OCI-LY3 (cell line): Measurements from ENCODE around the gene CAP2.
"Not testable (repeated sequence)": the region's sequence is repeated elsewhere in the genome, so short reads cannot be mapped to it uniquely, and the experiment has no call there.

Experiments used
- H2AFZ ChIP-seq: fragments of 200-600, 300-600 bp; shearing (Covaris generic); 2 replicates; pipeline ENCODE4 v1.6.0; 2014; ENCODE audit warnings: antibody characterized with exemption, low read depth, low read length
- H3K27ac ChIP-seq: fragments of 200-600, 300-600 bp; sonication (generic); 2 replicates; pipeline ENCODE4 v1.5.1; 2014; ENCODE audit warnings: mild to moderate bottlenecking, low read length, moderate library complexity, mixed read lengths
- H3K27me3 ChIP-seq: fragments of 200-600, 300-600 bp; sonication (generic); 2 replicates; pipeline ENCODE4 v1.6.1; 2014; ENCODE audit warnings: low read depth, low read length, mixed read lengths
- H3K36me3 ChIP-seq: fragments of 200-600, 300-600 bp; sonication (generic); replicated peaks from 2 replicates; pipeline ENCODE3; 2014; ENCODE audit warnings: low read depth, low read length, mixed read lengths
- H3K4me1 ChIP-seq: fragments of 300-600, 200-600 bp; sonication (generic); 2 replicates; pipeline ENCODE4 v1.6.1; 2014; ENCODE audit warnings: low read length, mixed read lengths
- H3K4me2 ChIP-seq: fragments of 200-600, 300-600 bp; sonication (generic); 2 replicates; pipeline ENCODE4 v1.6.1; 2014; ENCODE audit warnings: low read length, mixed read lengths
- H3K4me3 ChIP-seq: fragments of 300-600, 200-600 bp; sonication (generic); 2 replicates; pipeline ENCODE4 v1.5.1; 2014; ENCODE audit warnings: antibody characterized with exemption, mild to moderate bottlenecking, low read length, moderate library complexity
- H3K79me2 ChIP-seq: fragments of 300-600, 200-600 bp; shearing (Covaris generic); 2 replicates; pipeline ENCODE4 v1.6.1; 2014; ENCODE audit warnings: mild to moderate bottlenecking, low read length, mixed read lengths
- H3K9ac ChIP-seq: fragments of 300-600, 200-600 bp; shearing (Covaris generic); 2 replicates; pipeline ENCODE4 v1.6.0; 2014; ENCODE audit warnings: mild to moderate bottlenecking, low read length, moderate library complexity
- H3K9me3 ChIP-seq: fragments of 200-600, 300-600 bp; shearing (Covaris generic); 2 replicates; pipeline ENCODE4 v1.6.1; 2014; ENCODE audit warnings: low read length, mixed read lengths; ENCODE audit not compliant: insufficient read depth
- H4K20me1 ChIP-seq: fragments of 200-600, 300-600 bp; sonication (generic); 2 replicates; pipeline ENCODE4 v1.6.1; 2016; ENCODE audit warnings: low read length, mixed read lengths; ENCODE audit not compliant: insufficient read depth
- EZH2phosphoT487 ChIP-seq: fragments of 200-600 bp; shearing (Covaris generic); IDR thresholded peaks from 2 replicates; pipeline ENCODE4 v1.6.1; 2018; ENCODE audit warnings: antibody characterized with exemption, mixed run types, low read depth
- TF ChIP-seq, protein P1 (sequence below): fragments of 200-600, 300-600 bp; sonication (generic); IDR thresholded peaks from 2 replicates; pipeline ENCODE4 v1.5.1; 2014; ENCODE audit warnings: antibody characterized with exemption, low read length, low read depth

The CAP2 gene

DNA sequence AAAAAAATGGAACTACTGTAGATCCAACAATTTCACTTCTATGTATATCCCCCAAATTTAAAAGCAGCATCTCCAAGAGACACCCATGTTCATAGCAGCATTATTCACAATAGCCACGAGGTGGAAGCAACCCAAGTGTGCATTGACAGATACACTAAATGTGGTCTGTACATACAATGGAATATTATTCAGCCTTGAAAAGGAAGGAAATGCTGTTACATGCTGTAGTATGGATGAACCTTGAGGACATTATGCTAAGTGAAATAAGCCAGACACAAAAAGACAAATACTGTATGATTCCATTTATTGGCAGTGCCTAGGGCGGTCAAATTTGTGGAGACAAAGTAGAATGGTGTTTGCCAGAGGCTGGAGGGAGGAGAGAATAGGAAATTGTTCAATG lies 34.2 kb downstream of the CAP2 start:
- H3K4me3 ChIP-seq = no peak overlapping the region
- H3K36me3 ChIP-seq = no peaks in the 10 kb centered on the region
- no peak for TF ChIP-seq EZH2phosphoT487
- TF ChIP-seq, protein P1, sequence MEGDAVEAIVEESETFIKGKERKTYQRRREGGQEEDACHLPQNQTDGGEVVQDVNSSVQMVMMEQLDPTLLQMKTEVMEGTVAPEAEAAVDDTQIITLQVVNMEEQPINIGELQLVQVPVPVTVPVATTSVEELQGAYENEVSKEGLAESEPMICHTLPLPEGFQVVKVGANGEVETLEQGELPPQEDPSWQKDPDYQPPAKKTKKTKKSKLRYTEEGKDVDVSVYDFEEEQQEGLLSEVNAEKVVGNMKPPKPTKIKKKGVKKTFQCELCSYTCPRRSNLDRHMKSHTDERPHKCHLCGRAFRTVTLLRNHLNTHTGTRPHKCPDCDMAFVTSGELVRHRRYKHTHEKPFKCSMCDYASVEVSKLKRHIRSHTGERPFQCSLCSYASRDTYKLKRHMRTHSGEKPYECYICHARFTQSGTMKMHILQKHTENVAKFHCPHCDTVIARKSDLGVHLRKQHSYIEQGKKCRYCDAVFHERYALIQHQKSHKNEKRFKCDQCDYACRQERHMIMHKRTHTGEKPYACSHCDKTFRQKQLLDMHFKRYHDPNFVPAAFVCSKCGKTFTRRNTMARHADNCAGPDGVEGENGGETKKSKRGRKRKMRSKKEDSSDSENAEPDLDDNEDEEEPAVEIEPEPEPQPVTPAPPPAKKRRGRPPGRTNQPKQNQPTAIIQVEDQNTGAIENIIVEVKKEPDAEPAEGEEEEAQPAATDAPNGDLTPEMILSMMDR = no peak
- no peak overlapping the region for H3K27ac ChIP-seq
- H3K9ac ChIP-seq = no peak overlapping the region
- no peaks in the 10 kb centered on the region for H3K9me3 ChIP-seq
- H3K79me2 ChIP-seq = no peaks in the 10 kb centered on the region
- no peak overlapping the region for H2AFZ ChIP-seq
- no peaks in the 10 kb centered on the region for H4K20me1 ChIP-seq
- H3K4me1 ChIP-seq = no peaks in the 10 kb centered on the region
- H3K27me3 ChIP-seq = no peaks in the 10 kb centered on the region
- H3K4me2 ChIP-seq = no peak overlapping the region

DNA sequence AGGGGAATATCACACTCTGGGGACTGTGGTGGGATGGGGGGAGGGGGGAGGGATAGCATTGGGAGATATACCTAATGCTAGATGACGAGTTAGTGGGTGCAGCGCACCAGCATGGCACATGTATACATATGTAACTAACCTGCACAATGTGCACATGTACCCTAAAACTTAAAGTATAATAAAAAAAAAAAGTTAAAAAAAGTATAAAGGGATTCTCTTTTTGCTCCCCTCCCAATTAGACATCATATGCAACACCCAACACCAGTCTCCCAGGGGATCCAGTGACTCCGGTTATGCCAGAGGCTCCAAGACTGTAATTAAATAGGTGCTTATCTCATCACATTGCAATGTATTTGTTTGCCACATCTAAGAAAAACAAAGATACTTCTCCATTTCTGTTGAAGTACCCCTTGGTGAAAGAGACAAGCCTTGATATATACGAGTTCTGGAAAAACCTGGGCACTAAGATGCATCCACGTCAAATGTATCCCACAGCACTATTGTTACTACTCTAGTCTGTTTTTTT lies 35.3 kb downstream of the CAP2 start:
- not testable (repeated sequence) for H3K4me1 ChIP-seq, H3K27me3 ChIP-seq, H3K27ac ChIP-seq, H3K9me3 ChIP-seq, H3K4me3 ChIP-seq, H3K36me3 ChIP-seq, H3K4me2 ChIP-seq, H2AFZ ChIP-seq, H3K79me2 ChIP-seq, H4K20me1 ChIP-seq, H3K9ac ChIP-seq

DNA sequence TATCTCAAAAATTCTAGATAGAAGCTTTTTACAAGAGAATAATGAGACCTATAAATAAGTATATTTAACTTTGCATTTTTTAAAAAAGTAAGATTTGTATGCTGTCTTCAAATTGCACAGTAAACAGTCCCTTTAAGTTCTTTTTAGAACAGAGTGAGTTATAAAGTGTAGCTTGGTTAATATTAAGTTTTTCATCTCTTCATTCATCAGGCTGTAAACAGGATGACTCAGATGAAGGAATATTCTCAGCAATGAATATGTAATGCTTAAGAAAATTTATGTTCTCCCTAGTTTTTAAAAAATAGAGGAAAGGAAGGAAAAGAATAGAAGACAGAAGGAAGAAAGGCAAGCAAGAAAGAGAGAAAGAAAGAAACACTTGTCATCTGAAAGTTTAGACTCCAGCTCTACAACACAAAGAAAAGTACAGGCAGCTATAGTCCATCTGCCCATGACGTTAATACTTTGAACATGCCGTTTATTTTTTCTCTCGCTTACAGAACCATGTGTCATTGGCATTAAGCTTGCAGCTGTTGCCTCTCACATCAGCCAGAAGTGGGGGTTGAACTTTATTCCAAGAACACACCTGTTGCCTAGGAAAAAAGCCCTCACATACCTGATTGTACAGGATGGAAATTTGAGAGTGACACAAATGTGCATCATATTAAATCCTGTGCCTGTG lies 36.1 kb downstream of the CAP2 start:
- H3K9ac ChIP-seq = no peak overlapping the region
- H3K4me2 ChIP-seq = no peak overlapping the region
- no peak overlapping the region for H3K4me3 ChIP-seq
- no peaks in the 10 kb centered on the region for H3K79me2 ChIP-seq
- H3K9me3 ChIP-seq = no peaks in the 10 kb centered on the region
- no peaks in the 10 kb centered on the region for H4K20me1 ChIP-seq
- no peaks in the 10 kb centered on the region for H3K36me3 ChIP-seq
- H3K27ac ChIP-seq = no peak overlapping the region
- H3K4me1 ChIP-seq = no peaks in the 10 kb centered on the region
- no peaks in the 10 kb centered on the region for H3K27me3 ChIP-seq
- TF ChIP-seq, protein P1 = no peak
- no peak for TF ChIP-seq EZH2phosphoT487
- no peak overlapping the region for H2AFZ ChIP-seq

DNA sequence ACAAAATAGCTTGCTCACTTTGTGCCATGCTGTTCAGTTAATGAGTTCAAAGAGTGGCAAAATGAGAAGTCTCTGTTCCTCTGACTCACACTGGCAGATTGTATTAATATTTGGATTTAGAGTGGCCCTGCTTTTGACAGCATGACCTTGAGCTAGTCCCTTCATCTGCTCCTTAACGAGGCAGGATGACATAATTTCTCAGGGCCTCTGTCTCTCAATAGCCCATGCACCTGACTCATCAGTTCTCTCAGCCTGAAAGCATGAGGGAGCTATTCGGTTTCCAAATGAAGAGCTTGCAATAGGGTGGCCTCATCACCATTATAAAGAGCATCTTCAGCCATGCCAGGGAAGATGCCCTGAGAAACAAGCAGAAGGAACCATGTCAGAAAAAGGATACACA lies 38.2 kb downstream of the CAP2 start:
- H3K36me3 ChIP-seq = no peaks in the 10 kb centered on the region
- no peak overlapping the region for H3K9ac ChIP-seq
- no peak overlapping the region for H2AFZ ChIP-seq
- H4K20me1 ChIP-seq = no peaks in the 10 kb centered on the region
- H3K27ac ChIP-seq = no peak overlapping the region
- no peaks in the 10 kb centered on the region for H3K79me2 ChIP-seq
- H3K4me3 ChIP-seq = no peak overlapping the region
- H3K27me3 ChIP-seq = no peaks in the 10 kb centered on the region
- H3K4me2 ChIP-seq = no peak overlapping the region
- H3K4me1 ChIP-seq = no peaks in the 10 kb centered on the region
- TF ChIP-seq, protein P1 = no peak
- TF ChIP-seq EZH2phosphoT487 = no peak
- H3K9me3 ChIP-seq = no peaks in the 10 kb centered on the region
